ENCODE measurements around the gene SNX8.

SNX8 gene

DNA sequence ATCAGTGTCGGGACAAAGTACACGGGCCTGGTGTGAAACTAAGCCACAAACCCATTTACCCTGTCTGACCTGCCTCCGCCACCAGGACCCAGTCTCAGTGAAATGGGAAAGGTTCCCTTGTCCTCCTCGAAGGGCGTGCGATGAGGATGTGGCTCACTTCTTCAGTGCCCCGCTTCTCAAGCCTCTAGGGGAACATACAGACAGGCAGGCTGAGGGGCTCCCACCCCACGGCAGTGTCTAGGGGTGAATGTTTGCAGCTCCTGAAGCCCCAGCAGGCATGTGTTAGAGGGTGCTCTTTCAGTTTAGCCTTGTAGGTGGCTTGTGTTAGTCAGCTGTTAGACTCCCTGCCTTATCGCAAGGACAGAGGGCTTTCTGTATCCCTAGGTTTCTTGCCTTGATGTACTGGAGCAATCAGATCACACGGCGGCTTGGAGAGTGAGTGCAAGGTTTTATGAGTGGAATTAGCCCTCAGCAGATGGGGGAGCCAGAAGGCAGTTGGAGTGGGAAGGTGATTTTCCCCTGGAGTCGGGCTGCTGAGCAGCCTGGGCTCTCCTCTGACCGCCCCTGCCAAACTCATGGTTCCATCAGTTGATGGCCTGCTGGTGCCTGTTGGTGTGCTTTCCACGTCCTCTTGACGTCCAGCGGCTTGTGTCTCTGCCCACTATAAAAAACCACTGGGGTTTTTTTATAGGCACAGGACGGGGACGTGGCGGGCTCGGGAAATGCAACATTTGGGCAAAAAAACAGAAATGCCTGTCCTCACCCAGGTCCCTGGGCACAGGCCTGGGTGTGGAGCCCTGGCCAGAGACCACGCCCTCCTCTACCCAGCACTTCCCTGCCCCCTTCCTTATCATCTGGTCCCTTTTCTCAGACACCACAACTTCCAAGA is 71.5 kb downstream of the SNX8 start:
- DNase-seq: peak; percentile 11

- peak; percentile 75 for DNase-seq
Observed at GRCh38 chr7:2241580-2242540, 72.4 kb downstream of the SNX8 start, which contains the start of the genes MRM2 and NUDT1. Gene MRM2 (minus strand): TSS chr7:2242205. CDS start chr7:2242169, 36 bp downstream. Gene NUDT1 (plus strand): TSS chr7:2242226. CDS start chr7:2244575, 2,349 bp downstream.

DNA sequence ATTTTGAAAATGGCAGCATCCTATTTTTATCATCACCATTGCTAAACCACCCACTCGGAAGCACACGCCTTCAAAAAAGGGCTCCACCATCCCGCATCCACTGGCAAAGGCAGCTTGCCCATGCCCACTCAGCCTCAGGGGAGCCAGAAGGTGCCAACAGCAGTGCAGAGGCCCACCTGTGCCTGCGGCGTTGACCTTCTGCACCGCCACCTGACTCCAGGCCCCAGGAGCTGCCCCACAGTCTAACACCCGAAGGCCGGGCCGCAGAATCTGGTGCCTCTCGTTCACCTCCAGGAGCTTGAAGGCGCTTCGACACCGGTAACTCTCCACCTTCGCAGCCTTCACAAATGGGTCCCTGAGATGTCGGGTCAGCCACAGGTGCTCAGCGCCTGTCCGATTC is 75.0 kb downstream of the SNX8 start:
- DNase-seq: no peak

- DNase-seq: no peak
Observed at GRCh38 chr7:2237109-2237602, 77.1 kb downstream of the SNX8 start.

DNA sequence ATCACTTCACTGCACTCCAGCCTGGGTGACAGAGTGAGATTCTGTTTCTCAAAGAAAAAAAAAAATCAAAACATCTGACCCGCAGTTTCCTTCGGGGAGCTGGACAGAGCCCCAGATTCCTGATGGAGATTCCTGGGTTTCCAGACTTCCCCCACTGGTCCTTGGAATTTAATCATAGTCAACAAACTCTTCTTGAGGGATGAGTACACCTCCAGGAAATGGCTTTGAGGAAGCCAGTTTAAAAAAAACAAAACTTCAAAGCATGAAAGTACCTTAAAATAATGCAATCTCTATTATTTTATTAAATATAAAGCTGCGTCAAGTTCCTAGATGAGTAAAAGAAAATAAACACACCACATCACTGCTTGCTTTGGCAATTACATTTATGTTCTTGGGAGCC is 80.3 kb downstream of the SNX8 start:
- no peak for DNase-seq

GRCh38 chr7:2232766-2233520 is 81.3 kb downstream of the SNX8 start, which contains the start of gene MAD1L1:
Gene MAD1L1 (minus strand): TSS chr7:2232945. CDS start chr7:2230133, 2,812 bp downstream.
- peak; percentile 89 for DNase-seq

DNA sequence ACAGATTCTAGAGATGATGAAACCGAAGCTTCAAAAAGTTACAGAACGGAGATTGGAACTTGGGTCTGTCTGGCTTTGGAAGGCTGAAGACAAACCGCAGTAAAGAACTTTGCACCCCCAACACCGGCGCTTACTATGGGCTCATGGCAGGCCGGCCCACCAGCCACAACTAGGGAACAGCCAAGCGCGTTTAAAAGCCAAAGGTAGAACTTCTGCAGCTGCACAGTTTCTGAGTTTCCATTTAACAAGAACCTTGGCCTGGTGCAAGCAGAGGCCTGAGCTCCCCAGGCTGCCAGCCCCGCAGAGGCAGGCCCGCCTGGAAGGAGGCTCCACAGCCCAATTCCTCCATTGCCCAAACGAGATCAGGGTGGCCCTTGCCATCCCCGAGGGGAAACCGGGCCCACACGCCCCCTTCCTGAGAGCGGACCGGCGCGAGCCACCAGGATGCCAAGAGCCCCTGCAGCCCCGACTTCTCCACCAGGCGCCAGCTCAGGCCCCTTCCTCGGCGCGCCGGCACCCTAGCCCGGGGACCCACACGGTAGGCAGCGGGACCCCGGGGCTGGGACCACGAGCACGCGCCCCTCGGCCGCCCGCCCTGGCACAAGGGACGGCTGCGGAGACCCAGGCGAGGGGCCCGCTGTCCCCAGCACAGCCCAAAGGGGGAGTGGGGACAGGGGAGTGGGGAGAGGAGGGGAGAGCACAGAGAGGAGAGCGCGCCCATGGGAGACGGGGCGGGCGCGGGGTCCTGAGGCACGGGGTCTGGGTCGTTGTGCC is 82.1 kb downstream of the SNX8 start:
- no peak for DNase-seq

- no peak for DNase-seq
Observed at GRCh38 chr7:2230882-2231281, 83.4 kb downstream of the SNX8 start.

DNA sequence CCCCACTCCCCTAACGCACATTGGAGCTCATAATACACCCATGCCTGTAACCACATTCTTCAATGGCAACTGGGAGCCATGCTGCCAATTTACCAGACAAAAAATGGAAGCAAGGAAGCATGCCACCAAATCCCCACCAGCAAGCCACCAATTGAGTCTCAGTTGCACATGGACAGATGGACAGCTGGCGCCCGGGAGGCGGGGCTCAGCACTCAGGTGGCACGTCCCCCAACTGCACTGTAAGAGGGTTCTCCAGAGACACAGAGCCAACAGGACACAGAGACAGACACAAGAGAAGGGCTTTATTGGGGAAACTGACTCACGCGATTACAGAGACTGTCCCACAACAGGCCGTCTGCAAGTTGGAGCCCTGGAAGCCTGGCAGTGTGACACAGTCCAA is 84.0 kb downstream of the SNX8 start:
- DNase-seq: no peak

GRCh38 chr7:2229467-2229866 is 84.8 kb downstream of the SNX8 start:
- DNase-seq: no peak

- DNase-seq: no peak
Observed at GRCh38 chr7:2228921-2229320, 85.3 kb downstream of the SNX8 start.

- DNase-seq: no peak
Observed at GRCh38 chr7:2227699-2228098, 86.5 kb downstream of the SNX8 start.

- no peak for DNase-seq
Observed at GRCh38 chr7:2225830-2226229, 88.4 kb downstream of the SNX8 start.

DNA sequence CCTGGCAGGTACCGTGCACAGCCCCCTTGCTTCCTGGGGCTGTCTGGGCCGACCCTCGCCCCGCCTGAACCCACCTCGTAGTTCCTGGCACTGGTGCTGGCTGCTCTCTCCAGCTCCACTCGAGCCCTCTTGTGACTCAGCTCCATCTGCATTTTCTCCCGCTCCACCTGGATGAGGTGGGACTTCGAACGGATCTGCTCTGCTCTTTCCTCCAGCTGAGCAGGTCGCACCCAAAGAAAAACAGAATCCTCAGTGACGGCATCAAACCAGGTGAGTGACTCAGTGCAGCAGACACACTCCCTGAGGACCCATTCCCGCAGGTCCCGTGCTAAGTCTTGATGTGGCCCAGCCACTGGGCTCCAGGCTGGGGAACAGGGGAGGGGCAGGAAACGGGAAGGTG is 88.9 kb downstream of the SNX8 start:
- DNase-seq: no peak

- DNase-seq: no peak
Observed at GRCh38 chr7:2224934-2225333, 89.3 kb downstream of the SNX8 start.

GRCh38 chr7:2224491-2224928 is 89.7 kb downstream of the SNX8 start:
- DNase-seq: no peak

GRCh38 chr7:2223321-2223720 is 90.9 kb downstream of the SNX8 start:
- no peak for DNase-seq

- no peak for DNase-seq
Observed at GRCh38 chr7:2222516-2222915, 91.7 kb downstream of the SNX8 start.

DNA sequence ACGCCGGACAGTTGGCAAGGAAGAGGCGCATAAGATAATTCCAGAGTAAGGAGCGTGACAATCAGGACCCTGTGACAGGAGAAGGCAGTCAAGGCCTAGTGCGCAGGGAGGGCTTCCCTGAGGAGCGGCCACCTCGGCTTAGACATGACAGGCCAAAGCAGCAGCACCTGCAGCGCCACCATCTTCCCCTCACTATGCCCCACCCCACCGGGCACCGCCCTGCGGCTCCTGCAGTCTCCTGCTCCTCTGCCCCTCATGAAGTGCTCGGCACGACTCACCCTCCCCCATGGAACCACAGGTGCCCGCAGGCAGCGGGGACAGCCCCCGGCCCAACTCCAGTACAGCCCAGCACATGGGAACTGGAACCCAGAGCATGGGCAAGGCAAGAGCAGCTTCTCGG is 93.3 kb downstream of the SNX8 start:
- no peak for DNase-seq

- DNase-seq: no peak
Observed at GRCh38 chr7:2220506-2220905, 93.7 kb downstream of the SNX8 start.

GRCh38 chr7:2220030-2220429 is 94.2 kb downstream of the SNX8 start:
- DNase-seq: no peak

DNA sequence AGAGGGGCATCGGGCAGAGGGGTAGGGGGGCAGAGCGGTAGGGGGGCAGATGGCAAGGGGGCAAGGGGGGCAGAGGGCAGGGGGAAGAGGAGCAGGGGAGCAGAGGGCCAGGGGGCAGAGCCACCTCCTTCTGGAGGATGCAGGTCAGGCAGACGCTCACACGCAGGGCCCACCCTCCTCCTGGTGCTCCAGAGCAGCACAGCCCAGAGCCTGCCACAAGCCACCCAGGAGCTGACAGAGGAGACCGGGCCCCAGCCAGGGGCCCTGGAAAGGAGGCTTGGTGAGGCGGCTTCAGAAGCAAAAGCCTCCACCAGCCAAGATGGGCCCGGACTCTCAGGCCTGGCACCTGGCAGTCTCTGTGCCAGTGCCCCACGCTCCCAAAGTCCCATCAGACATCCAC is 94.6 kb downstream of the SNX8 start:
- DNase-seq: no peak
